Hematopoietic multipotent progenitor cell treated with erythropoietin and hydrocortisone succinate and interleukin-3 and kit ligand, for 6 days (in vitro differentiated cells): Measurements from ENCODE around the gene FHOD3.
"Not testable (repeated sequence)": the region's sequence is repeated elsewhere in the genome, so short reads cannot be mapped to it uniquely, and the experiment has no call there.

Source experiments
- DNase-seq: peaks from one replicate; pipeline ENCODE4 v3.0.0-alpha.2; 2015

The FHOD3 gene

GRCh38 chr18:36721351-36721750 lies 423.8 kb downstream of the FHOD3 start:
- DNase-seq, result not testable (repeated sequence)

- DNase-seq, result no peak
Measured at GRCh38 chr18:36724169-36724568, 426.7 kb downstream of the FHOD3 start.

DNA sequence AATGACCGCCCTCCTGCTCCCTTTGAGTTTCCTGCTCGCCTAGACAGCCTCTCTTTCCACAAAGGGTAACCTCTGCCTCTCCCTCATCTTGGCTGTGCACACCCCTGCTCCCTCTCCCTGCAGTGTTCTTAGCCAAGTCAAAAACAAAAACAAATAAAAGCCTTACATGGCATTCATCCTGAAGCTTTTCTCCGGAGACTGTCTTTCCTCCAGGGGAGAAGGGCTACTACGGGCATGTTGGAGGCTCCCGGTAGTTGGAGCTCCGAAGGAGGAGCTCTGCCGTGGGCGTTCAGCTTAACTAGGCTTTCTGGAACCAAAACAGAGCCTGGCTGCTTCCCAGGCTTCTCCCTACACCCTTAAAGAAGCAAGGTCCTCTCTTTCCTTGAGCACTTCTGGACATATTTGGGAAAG lies 427.1 kb downstream of the FHOD3 start:
- DNase-seq, result no peak

DNA sequence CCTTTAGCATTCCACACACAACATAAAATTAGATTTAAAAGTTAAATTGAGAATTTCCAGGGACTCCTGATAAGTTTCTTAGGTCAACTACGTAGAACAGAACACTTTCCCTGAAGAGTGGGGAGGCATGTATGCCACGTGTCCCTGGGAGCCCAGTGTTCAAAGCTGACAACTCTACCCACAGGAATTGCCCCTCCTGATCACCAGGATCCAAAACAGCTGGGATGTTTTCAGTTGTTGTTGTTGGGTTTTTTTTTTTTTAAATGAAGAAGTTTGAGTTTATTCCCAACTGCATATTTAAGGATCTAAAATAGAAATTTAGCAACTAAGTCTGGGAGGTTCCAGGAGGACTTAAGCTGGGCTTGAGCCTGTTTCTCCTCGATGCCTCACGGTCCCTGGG lies 430.8 kb downstream of the FHOD3 start:
- DNase-seq, result no peak

DNA sequence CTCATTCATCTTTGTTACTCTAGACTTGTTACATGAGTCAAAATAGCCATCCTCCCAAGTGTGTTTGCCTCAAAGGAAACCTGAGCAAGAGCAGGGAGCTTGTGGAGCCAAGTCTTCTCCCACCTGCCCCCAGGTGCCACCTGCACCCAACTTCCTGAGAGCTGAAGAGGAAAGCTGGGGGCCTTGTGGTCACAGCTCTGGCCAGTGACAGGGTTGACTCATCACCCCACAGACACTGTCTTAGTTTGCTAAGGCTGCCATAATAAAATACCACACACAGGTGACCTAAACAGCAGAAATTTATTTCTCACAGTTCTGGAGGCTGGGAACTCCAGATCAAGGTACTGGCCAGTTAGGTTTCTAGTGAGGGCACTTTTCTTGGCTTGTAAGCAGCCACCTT lies 431.7 kb downstream of the FHOD3 start:
- DNase-seq, result no peak

DNA sequence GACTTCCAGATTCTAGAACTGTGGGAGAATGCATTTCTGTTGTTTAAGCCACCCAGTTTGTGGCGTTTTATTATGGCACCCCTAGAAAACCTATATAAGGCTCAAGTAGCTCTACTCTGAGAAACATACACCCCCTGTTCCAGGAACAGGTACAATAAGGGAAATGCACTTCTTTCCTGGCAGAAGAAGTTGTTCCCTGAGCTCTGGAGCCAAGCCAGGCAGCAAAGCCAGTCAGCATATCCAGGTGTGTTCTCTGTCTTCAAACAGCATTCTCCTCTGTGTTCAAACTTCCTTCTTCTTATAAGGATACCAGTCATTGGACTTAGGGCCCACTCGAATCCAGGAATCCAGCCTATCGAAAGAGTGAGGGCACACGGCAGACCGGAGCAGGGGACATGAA lies 434.8 kb downstream of the FHOD3 start:
- DNase-seq, result no peak

DNA sequence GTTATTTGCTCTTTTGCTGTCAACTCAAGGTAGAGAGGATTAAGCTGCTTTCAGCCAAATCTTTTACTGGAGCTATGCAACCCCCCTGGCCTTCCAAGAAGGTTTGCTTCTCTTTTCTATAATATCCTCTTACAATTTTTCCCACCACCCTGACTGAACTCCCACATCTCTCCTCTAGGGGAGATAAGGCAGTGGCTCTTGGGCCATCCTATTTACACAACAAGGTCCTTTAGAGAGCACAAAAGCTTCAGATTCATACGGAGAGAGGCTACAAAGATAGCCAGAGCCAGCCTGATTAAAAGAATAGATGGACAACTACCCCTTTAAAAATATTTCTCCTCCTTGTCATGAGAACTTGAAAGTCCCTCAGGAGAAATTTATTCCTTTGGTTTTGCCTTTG lies 435.6 kb downstream of the FHOD3 start:
- no peak for DNase-seq

- no peak for DNase-seq
Measured at GRCh38 chr18:36734596-36734995, 437.1 kb downstream of the FHOD3 start.

DNA sequence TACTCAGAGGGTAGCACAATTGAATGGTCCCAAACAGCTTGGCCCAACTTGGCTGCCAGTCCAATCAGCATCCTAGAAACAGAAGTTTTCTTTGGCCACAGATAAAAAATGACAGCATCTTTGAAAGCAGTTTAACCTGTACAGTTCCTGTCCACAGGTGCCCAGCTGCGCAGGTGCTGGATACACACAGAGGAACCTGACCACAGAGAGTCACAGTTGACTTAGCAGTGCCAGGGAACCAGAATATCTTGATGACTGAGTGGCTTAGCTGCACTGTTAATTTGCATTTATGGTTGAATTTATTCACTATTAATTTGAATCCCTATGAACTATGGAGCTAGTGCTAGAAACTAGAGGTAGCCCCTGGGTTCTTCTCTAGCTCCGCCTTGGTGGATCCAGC lies 437.6 kb downstream of the FHOD3 start:
- DNase-seq, result no peak

DNA sequence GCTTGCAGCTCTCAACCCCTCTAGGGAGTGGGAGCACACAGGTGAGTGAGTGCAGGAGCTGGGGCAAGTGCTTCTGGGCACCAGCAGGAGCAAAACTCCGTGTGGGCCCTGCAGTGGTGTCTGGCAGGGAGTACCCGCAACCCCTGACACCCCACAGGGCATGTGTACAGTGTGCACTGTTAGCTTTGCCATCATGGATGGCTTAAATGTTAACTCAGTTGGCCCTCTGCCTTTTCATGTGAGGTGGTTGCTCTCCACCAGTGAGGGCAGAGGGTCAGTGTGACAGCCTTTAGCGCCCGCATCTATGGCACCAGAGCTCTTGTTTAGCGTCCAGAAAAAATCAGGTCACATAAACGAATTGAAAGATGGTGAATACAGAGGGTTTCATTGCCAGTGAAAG lies 438.6 kb downstream of the FHOD3 start:
- no peak for DNase-seq

- DNase-seq, result peak; percentile 33
Measured at GRCh38 chr18:36737316-36737715, 439.8 kb downstream of the FHOD3 start.

DNA sequence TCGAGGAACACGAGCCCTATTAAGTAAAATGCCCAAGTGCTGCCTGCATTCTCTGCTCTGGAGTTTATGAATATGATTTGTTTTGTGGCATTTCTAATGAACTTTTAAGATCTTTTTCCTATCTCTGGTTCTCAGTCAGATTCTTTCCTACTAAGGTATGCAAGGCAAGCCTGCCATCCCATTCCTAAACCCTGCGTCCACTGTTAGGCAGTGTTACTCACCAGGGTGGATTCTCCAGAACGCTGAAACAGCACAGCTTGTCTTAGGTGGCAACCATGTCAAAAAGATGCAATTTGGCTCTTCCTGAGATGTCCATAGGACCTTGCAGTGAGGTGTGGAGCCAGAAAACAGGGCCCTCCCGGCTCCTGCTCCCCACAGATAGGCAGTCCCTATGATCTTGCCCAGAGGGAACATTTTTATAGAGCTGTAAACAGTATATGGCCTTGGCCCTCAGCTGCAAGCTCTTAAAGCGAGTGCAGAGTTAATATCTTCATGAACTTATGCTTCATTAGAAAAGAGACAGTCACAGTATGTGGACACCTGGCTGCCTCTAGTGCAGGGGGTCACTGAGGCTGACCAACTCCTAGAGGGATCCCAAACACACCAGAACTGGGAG lies 446.9 kb downstream of the FHOD3 start:
- DNase-seq, result no peak

DNA sequence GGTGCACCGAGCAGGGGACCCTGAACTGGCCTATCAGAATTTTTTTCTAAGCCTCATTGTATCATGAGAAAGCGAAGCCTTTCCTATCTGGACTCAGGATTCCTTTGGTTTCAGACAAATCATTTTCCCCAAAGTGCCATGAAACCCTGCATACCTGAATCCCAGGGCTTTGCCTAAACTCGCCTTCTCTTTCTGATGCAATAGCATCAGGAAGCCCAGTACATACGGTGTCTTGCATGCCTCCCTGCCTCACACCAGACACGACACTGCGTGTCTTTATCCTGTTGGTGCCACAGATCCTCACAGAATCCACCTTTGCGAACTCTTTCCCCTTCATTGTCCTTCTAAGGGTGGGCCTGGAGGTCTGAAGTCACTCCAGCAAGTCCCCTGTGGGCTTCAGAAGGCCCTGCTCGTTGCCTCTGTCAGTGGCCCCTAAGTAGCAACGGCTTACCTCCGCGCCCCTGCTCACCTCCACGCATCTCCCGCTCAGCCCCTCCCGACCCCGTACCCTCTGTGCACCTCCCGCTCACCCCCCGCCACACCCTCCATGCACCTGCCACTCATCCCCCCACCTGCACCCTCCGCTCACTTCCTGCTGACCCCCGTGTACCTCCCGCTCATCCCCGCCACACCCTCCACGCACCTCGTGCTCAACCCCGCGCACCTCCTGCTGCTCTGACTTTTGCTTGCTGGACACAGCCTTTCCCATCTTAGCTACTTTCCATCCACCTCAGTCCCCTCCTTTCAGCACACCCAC lies 447.9 kb downstream of the FHOD3 start:
- no peak for DNase-seq

- peak; percentile 96 for DNase-seq
Measured at GRCh38 chr18:36752929-36753865, 455.7 kb downstream of the FHOD3 start.

DNA sequence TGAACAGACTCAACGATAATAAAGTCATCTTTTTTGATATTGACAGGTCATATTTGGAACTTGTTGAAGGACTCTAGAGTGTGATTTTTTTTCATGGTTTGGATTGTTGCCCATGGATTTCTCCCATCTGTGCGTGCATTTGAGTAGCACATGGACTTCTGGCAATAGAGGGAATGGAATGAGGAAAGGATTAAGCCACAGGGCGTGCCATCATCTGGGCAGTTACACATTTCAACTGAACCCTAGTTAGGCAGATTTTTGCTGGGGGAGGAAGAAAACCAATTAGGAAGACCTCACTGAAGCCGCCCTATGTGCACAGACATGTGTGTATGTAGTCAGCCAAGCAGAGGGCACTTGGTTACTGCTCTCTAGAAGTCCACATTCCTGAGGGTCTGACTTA lies 458.7 kb downstream of the FHOD3 start:
- DNase-seq, result no peak

GRCh38 chr18:36757081-36757480 lies 459.6 kb downstream of the FHOD3 start:
- peak; percentile 84 for DNase-seq

- no peak for DNase-seq
Measured at GRCh38 chr18:36757991-36758390, 460.5 kb downstream of the FHOD3 start.

- no peak for DNase-seq
Measured at GRCh38 chr18:36758623-36759022, 461.1 kb downstream of the FHOD3 start.

GRCh38 chr18:36759167-36759776 lies 461.8 kb downstream of the FHOD3 start:
- DNase-seq, result no peak

GRCh38 chr18:36760598-36760997 lies 463.1 kb downstream of the FHOD3 start:
- DNase-seq, result no peak

- DNase-seq, result no peak
Measured at GRCh38 chr18:36761186-36761698, 463.7 kb downstream of the FHOD3 start.

- DNase-seq, result no peak
Measured at GRCh38 chr18:36762074-36762473, 464.6 kb downstream of the FHOD3 start.

DNA sequence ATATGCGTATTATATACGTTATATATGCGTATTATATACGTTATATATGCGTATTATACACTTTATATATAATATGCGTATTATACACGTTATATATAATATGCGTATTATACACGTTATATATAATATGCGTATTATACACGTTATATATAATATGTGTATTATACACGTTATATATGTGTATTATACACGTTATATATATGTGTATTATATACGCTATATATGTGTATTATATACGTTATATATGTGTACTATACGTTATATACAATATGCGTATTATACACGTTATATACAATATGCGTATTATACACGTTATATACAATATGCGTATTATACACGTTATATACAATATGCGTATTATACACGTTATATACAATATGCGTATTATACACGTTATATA lies 465.5 kb downstream of the FHOD3 start:
- DNase-seq, result not testable (repeated sequence)
